Hematopoietic multipotent progenitor cell treated with erythropoietin and hydrocortisone succinate and interleukin-3 and kit ligand, for 17 days (in vitro differentiated cells): ENCODE measurements around the gene PTMS.
A peak's percentile ranks its signal among the peaks of the same experiment; 100 is the strongest.

Source experiments
- DNase-seq: peaks from one replicate; pipeline ENCODE4 v3.0.0-alpha.2; 2015; ENCODE audit warnings: low spot score

Gene PTMS

DNA sequence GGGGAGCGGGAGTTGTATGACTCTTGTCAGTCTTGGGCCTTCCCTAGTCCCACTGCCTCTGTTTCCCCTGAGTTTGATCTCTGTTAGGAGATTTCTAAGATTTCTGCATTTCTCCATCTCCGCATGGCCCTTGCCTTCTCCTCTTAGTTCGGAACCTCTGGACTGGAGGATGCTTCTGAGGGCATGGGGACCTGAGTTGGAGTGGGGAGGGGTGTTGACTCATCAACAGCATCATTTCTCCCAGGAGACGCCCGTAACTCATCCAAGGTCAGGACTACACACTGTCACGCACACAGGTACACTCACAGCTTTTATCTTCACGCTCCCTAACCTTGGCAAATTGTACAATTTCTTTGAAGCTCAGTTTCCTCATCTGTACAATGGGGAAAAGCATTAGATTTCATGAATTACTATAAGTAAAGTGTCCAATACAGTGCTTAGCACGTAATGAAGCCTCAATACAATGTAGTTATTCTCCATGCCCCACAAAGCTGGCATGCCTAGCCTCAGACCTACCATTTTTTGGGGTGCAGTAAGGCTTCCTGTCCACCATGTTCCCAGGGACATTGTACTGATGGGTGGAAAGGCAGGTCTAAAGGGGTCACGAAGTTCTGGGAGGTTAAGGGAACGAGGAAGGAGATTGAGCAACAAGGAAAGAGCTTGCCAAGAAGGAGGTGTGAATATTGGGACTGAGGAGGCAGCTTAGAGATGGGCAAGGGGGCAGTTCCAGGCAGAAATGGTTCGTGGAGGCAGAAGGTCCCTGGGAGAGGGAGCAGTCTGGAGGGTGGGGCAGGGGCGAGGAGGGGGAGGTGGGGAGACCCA lies 5.6 kb downstream of the PTMS start:
- no peak for DNase-seq

DNA sequence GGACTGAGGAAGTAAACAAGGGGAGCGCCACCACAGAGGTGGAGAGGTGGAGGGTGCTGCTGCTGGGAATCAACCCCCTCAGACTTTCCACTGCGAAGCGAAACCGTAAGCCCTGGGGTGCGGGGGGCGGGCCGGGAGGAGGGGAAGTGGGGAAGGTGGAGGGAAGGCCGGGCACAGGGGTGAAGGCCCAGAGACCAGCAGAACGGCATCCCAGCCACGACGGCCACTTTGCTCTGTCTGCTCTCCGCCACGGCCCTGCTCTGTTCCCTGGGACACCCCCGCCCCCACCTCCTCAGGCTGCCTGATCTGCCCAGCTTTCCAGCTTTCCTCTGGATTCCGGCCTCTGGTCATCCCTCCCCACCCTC lies 6.2 kb downstream of the PTMS start, which contains the start of gene LAG3:
Gene LAG3, plus strand, starts transcription at position 190 of the 365 bp plus-strand sequence. CDS start 333 bp downstream, outside the sequence.
- no peak for DNase-seq

DNA sequence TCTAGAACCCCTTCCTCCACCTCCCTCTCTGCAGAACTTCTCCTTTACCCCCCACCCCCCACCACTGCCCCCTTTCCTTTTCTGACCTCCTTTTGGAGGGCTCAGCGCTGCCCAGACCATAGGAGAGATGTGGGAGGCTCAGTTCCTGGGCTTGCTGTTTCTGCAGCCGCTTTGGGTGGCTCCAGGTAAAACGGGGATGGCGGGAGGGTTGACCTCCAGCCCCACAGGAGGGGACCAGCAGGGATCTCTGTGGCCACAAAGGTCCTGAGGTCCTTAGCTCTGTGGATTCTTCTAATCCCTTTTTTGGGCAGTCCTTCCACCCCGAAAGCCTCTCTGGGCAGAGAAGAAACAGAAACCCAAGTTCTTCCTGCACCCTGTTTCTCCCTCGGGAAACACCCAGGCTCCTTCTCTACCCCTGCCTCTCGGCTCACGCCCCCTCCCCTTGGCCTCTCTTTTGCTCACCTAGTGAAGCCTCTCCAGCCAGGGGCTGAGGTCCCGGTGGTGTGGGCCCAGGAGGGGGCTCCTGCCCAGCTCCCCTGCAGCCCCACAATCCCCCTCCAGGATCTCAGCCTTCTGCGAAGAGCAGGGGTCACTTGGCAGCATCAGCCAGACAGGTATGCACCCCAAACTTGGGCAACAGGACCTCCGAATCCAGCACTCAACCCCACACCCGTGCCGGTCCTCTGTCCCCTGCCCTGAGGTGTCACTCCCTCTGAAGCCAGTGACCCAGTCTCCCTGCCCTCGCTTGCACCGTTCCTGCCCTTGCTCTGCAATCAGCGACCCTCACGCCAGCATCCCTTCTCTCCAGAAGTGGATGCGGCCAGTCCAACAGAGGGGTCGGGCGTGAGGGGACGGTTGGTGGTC lies 6.8 kb downstream of the PTMS start:
- no peak for DNase-seq

DNA sequence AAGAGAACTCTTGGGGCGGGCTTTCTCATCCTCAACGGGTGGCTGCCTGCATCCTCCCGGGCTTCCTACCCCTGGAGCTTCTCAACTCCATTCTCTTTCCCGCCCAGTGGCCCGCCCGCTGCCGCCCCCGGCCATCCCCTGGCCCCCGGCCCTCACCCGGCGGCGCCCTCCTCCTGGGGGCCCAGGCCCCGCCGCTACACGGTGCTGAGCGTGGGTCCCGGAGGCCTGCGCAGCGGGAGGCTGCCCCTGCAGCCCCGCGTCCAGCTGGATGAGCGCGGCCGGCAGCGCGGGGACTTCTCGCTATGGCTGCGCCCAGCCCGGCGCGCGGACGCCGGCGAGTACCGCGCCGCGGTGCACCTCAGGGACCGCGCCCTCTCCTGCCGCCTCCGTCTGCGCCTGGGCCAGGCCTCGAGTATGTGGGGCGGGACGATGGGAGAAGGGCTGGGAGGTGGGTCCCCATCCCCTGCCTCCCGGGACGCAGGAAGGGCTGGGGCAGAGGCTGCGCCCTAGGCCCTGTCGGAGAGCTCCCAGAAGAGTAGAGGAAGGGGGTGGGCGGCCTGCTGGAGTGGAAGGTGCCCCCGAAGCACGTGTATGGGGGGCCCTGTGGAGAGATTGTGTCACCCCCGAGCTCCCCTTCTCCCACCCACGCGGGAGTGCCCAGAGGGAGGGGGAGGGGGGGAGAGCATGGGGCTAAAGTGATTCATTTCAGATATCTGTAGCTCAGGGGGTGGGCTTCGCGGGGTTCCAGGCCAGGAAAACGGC lies 7.6 kb downstream of the PTMS start:
- no peak for DNase-seq

DNA sequence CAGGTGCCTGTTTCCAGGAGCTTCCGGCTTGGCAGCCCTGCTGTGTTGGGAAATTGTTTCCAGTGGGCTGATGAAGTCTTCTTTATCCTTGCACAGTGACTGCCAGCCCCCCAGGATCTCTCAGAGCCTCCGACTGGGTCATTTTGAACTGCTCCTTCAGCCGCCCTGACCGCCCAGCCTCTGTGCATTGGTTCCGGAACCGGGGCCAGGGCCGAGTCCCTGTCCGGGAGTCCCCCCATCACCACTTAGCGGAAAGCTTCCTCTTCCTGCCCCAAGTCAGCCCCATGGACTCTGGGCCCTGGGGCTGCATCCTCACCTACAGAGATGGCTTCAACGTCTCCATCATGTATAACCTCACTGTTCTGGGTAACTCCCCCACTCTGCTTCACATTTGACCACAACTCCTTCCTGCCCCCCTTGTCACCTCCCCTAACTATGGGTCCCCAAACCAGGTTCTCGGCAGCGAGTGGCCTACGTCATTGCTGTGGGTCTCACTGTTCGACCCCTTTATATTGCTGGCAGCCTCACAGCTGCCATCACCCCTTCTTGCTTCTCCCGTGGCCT lies 8.4 kb downstream of the PTMS start:
- no peak for DNase-seq

DNA sequence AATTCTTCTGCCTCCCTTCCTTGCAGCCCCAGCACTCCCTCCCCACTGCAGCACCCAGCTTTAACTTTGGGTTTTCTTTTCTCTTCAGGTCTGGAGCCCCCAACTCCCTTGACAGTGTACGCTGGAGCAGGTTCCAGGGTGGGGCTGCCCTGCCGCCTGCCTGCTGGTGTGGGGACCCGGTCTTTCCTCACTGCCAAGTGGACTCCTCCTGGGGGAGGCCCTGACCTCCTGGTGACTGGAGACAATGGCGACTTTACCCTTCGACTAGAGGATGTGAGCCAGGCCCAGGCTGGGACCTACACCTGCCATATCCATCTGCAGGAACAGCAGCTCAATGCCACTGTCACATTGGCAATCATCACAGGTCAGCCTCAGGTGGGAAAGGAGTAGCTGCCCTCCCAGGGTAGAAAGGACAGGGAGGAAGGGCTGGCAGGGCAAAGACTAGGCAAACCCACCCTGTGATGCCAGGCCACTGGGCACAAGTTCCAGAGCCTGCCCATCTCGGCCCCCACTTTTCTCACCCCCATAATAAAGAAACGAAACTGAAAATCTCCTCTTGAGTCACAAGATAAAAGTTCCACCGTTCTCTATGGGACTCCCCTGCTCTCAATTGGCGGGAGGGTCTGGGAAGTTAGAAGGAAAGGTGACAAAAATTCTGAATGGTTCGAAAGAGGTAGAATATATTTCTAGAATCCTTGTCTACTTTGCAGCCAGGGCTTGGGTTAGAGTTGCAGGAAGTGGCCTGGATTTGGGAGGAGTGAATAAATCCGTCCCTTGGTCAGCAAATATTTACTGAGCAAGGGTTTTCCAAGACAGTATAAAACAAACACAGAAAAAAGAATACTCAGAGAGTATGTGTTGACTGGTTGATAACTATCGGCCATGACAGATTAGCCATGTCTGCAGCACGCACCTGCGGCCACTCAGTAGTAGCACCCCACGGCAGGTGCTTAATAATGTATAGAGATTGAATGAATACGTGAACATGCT lies 9.3 kb downstream of the PTMS start:
- no peak for DNase-seq

DNA sequence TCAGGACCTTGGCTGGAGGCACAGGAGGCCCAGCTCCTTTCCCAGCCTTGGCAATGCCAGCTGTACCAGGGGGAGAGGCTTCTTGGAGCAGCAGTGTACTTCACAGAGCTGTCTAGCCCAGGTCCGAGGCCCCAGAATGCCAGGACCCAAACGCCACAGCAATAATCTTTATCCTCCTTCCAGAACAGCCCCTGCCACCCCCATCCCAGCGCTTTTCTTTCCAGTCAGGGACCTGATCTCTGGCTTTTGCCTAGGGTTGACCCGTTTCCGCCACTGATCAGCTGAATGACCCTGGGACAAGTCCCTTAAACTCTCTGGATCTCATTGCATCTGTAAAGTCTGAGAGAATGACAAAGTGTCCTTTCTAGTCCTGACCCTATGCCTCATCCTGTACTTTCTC lies 11.2 kb downstream of the PTMS start:
- DNase-seq: no peak

DNA sequence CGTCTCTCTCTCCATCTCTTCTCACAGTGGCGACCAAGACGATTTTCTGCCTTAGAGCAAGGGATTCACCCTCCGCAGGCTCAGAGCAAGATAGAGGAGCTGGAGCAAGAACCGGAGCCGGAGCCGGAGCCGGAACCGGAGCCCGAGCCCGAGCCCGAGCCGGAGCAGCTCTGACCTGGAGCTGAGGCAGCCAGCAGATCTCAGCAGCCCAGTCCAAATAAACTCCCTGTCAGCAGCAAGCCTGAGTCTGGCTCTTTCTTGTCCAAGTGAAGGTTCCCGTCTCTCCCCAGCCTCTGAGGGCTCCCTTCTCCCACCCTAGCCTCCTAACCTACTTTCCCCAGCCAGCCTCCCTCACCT lies 12.0 kb downstream of the PTMS start:
- DNase-seq: no peak

DNA sequence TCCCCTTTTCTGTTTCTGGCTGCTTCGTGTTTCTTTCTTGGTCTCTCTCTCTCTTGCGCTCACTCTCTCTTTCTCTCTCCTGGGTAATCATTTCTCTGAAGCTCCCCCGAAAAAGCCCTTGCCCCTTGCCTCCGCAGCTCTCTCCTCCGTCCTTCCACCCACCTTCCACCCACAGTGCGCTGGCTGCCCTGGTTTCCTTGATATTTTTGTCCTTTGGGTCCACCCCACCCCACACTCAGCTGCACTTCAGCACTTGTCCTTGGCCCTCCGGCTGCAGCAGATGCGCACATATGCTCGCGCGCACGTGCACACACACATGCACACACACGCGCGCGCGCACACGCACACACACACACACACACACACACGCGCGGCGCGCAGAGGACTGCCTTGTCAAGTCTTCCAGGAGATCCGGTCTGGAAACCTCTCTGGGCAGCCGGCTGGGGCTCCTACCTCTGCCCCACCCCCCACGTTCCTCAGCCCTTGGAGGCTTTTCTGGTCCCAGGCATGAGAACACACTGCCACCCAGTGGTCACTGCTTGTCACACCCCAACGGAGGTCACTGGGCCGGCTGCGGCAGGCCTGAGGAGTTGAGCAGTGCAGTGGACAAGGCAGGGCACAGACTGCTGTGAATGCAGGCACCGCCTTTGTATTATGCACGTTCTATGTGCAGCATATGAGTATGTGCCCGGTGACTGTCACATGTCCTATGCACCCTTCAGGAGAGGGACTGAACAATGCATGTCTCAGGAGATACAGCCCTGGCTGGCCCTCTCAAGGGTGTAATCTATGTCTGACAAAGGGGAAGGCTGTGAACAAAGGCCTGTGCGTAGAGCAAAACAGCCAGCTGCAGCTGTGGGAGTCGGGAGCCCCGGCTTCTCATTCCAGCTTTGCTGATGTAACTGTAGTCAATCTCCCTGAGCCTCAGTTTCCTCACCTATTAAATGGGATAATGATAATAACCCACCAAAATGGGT lies 12.7 kb downstream of the PTMS start:
- peak; percentile 90 for DNase-seq

DNA sequence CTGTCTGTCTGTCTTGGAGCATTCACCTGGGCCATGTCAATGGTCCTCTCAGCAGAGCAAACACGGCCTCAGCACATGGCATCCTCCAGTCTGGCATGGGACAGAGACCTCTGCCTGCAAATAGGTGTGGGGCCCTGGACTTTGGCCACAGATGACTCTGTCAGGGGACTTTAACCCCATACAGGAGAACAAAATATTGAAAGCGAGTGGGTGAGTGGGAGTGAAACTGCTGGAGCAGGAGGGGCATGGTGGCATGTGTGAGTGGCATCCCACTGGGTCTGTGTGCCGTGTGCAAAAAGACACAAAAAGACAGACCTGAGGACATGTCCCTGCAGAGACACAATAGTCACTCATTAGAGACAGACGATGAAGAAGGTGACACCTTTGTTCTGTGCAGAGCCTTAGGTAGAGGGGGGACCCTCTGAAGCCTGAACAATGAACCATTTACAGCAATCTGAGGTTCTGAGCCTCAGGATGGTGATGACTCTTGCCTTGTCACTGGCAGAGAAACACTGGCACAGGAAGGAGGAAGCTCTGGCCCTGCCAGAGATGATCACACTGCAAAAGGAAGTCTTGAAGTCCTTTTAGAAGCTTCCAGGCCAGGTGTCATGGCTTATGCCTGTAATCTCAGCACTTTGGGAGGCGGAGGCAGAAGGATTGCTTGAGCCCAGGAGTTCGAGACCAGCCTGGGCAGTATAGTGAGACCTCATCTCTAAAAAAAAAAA lies 13.7 kb downstream of the PTMS start:
- DNase-seq: no peak

DNA sequence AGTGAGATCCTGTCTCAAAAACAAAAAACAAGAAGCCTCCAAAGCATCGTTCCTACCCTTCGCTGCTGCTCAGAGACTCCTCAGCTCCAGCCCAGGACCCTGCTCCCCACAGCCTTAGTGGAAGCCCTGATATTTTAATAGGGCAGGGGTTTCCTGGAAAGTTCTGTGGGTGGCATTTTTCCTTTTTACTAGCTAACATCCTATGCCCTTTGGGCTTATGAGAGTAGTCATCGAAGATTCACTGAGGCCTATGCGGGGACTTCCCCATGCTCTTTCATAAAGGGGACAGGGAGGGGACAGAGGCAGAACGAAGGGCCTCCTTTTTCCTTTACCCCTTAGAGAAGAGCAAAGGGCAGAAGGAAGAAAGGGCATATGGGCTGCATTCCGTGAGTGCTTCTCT lies 14.4 kb downstream of the PTMS start:
- no peak for DNase-seq

DNA sequence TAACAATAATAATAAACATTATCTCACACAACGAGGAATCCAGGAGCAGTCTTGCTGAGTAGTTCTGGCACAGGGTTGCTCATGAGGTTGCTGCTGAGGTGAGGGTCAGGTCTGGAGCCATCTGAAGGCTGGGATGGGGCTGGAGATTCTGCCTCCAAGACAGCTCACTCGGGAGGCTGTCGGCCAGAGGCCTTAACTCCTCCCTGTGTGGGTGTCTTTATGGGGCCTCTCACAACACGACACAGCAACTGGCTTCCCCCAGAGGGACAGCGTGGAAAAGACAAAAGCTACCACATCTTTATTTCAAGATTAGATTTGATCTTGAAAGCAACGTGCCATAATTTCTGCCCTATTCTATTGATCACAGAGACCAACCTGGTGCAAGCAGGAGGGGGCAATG lies 16.0 kb downstream of the PTMS start:
- DNase-seq: no peak

DNA sequence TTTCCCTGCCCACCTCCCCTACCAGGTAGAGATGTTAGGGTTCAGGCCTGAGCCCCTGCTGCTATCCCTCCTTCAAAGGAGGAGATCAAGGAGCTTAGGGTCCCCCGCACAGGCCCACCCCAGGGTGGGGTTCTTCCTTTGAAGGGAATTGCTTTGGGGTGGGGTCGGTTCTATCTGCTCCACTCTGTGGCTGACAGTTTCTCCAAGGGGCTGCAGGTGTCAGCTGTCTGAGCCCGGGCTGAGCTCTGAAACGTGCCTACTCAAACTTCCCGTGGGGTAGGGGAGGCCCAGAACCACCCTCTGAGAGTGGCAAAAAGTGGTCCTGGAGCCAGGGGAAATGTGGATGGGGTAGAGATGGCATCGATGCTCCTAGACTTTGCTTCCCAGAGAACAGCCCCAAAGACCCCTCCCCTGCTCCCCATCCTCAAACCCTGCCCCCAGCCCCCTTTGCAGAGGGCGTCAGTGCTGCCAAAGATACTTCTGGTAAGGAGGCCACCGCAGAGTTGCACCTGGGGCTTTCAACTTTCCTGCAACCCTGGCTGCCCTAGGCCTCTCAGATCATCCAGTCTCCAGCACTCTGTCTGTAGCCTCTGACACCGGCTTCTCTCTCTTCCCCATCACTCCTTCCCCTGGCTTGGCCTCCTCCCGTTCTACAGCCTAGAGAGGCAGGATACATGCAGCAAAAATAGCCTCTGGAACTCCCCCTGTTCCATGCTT lies 16.8 kb downstream of the PTMS start:
- DNase-seq: no peak

DNA sequence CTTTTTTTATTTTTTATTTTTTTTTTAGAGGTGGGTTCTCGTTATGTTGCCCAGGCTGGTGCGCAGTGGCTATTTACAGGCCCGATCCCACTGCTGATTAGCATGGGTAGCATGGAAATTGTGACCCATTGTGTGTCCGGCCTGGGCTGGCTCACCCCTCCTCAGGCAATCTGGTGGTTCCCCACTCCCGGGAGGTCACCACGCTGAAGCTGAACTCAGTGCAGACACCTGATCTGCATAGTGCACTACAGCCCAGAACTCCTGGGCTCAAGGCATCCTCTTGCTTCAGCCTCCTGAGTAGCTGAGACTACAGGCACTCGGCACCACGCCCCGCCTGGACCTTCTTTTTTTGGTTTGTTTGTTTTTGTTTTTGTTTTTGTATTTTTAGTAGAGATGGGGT lies 17.7 kb downstream of the PTMS start:
- DNase-seq: no peak

DNA sequence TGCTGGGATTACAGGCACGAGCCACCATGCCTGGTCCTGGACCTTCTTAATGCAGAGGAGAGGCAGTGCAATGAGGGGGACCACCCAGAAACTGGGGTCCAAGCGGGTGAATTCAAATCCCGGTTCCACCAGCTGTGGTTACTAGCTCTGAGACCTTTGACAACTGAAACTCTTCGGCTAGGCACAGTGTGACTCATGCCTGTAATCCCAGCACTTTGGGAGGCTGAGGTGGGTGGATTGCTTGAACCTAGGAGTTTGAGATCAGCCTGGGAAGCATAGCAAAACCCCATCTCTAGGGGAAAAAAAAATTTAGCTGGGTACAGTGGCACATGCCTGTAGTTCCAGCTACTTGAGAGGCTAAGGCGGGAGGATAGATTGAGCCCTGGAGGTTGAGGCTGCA lies 18.1 kb downstream of the PTMS start:
- DNase-seq: no peak

DNA sequence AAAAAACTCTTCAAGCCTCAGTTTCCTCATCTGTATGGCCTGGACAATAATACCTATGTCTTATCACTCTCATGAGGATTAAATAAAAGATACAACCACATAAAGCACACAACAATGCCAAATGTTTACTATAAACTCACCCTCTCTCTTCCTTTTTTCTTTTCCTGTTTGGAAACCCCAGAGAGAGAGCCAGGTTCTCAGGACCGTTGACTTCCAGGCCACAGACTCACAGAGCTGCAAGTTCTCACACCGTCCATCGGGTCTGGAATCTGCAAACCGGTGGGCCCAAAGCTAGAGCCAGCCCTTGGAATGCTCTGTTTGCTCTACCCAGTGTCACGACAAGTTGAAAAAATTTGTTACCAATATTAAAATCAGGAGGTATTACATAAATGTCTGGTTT lies 18.6 kb downstream of the PTMS start:
- DNase-seq: no peak

DNA sequence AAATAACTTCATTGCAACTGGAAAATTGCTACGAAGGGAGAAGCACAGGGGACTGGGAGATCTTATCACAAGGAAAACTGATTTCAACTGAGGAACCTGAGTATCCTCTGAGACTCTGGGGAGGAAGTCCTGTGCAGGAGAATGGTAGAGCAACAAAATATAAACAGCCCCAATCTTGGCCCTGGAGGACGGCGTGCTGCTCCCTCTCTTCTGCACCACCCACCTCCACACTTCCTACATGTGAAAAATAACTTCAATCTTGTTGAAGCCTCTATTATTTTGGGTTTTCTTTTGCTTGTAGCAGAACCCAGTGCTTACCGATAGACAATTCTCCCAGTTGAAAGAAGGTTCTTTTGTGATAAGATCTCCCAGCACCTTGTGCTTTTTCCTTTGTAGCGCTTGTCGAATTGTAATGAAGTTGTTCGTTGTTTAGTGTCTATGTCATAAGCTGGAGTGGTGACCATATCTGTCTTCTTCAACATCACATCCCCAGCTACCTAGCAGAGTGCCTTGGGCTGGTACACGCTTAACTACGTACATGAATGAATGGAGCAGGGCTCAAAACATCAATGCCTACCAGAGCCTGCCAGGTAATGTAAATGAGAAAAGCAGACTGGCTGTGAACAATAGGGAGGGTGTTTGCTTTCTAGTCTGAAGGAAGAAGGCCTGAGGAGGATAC lies 20.4 kb downstream of the PTMS start:
- DNase-seq: no peak

DNA sequence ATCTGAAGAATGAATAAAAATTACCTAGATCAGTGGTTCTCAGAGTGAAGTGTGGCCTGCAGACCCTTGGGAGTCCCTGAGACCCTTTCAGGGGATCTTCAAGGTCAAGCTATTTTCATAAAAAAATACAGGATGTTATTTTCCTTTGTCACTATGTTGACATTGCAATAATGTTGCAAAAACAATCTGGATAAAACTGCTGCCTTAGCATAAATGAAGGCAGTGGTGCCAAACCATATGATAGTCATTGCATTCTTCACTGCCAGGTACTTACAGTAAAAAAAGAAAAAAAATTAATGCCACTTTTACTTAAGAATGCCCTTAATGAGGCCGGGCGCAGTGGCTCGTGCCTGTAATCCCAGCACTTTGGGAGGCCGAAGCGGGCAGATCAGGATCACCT lies 21.1 kb downstream of the PTMS start:
- no peak for DNase-seq
